OCI-LY7 (cell line): ENCODE data around the gene COQ8B. TPM values are rescaled to one million over a fixed set of nuclear protein-coding genes. Genes with fewer than 3 reads are reported as not detected.

ENCODE experiments used
- BruUV-seq: library from RNA; stranded (reverse); fragments of 400-500 nt; replicated peaks from 2 replicates; lab custom pipeline; 2021; lab: Mats Ljungman, UMichigan
- CTCF ChIA-PET: fragments of 300-600 bp; sonication (Branson Sonifier 250); formaldehyde crosslinking; loops from one replicate; lab custom pipeline; 2022; ENCODE audit warnings: antibody characterized with exemption; ENCODE audit not compliant: unreplicated experiment; lab: Charles Lee
- POLR2A ChIA-PET: fragments of 300-600 bp; sonication (Branson Sonifier 250); formaldehyde crosslinking; loops from one replicate; lab custom pipeline; 2022; ENCODE audit warnings: antibody characterized with exemption; lab: Charles Lee
- DNase-seq: peaks from one replicate; pipeline ENCODE4 v3.0.0-alpha.2; 2015; ENCODE audit warnings: low spot score
- H2AFZ ChIP-seq: fragments of 200-600 bp; sonication (generic), shearing (Covaris generic); 2 replicates; pipeline ENCODE4 v1.6.1; 2014; ENCODE audit warnings: mild to moderate bottlenecking, antibody characterized with exemption, low read length, moderate library complexity
- H3K27ac ChIP-seq: fragments of 200-600 bp; sonication (generic); 2 replicates; pipeline ENCODE4 v1.5.1; 2014; ENCODE audit warnings: mixed run types, low read depth, mild to moderate bottlenecking, moderate library complexity, low read length, inconsistent platforms; ENCODE audit not compliant: poor library complexity, severe bottlenecking
- H3K36me3 ChIP-seq: fragments of 200-600 bp; sonication (generic); 2 replicates; pipeline ENCODE4 v1.6.1; 2014; ENCODE audit warnings: mild to moderate bottlenecking, antibody characterized with exemption, low read length, moderate library complexity, mixed read lengths; ENCODE audit not compliant: insufficient read depth
- H3K4me1 ChIP-seq: fragments of 200-600 bp; sonication (generic); 2 replicates; pipeline ENCODE4 v1.5.1; 2014; ENCODE audit warnings: mild to moderate bottlenecking, low read length; ENCODE audit not compliant: insufficient read depth, poor library complexity, severe bottlenecking
- H3K4me2 ChIP-seq: fragments of 200-600 bp; sonication (generic); 2 replicates; pipeline ENCODE4 v1.6.1; 2014; ENCODE audit warnings: mild to moderate bottlenecking, low read length
- H3K4me3 ChIP-seq: fragments of 200-600 bp; sonication (generic); 2 replicates; pipeline ENCODE4 v1.5.1; 2014; ENCODE audit warnings: mild to moderate bottlenecking, low read depth, low read length; ENCODE audit not compliant: poor library complexity, severe bottlenecking
- H3K79me2 ChIP-seq: fragments of 200-600 bp; sonication (generic); 2 replicates; pipeline ENCODE4 v1.6.1; 2016; ENCODE audit warnings: low read depth, mild to moderate bottlenecking, low read length, moderate library complexity, mixed read lengths; ENCODE audit not compliant: insufficient read depth
- H3K9me2 ChIP-seq: fragments of 200-600 bp; sonication (generic); 2 replicates; pipeline ENCODE4 v1.6.1; 2016; ENCODE audit warnings: mild to moderate bottlenecking, low read length, mixed read lengths; ENCODE audit not compliant: insufficient read depth
- H3K9me3 ChIP-seq: fragments of 200-600 bp; sonication (generic); 2 replicates; pipeline ENCODE4 v1.6.1; 2014; ENCODE audit warnings: mild to moderate bottlenecking, mixed run types, low read length, mixed read lengths
- H4K20me1 ChIP-seq: fragments of 200-600 bp; sonication (generic); 2 replicates; pipeline ENCODE4 v1.6.1; 2014; ENCODE audit warnings: mild to moderate bottlenecking, antibody characterized with exemption, low read length, moderate library complexity, mixed read lengths; ENCODE audit not compliant: insufficient read depth
- EZH2phosphoT487 ChIP-seq: fragments of 200-600 bp; sonication (generic); IDR thresholded peaks from 2 replicates; pipeline ENCODE4 v1.6.1; 2018; ENCODE audit warnings: low read depth, borderline replicate concordance, mild to moderate bottlenecking, mixed run types, antibody characterized with exemption, low read length, moderate library complexity, mixed read lengths
- intact Hi-C: fragments of 100-400 bp; cut with micrococcal nuclease; formaldehyde crosslinking; loops from one replicate; pipeline ENCODE4 v1.10.0; 2022; ENCODE audit not compliant: unreplicated experiment
- total RNA-seq, 2 experiments: library from RNA; depleted of rRNA in 1 of 2; stranded (reverse); fragments of >200 nt in 1 of 2; shearing (Covaris generic) in 1 of 2; gene quantifications; 2 replicates each; pipeline ENCODE4 v1.2.3, GENCODE V29; 2014 to 2022
- TF ChIP-seq, protein P1 (sequence below): fragments of 200-600 bp; sonication (generic); conservative IDR thresholded peaks from 2 replicates; pipeline ENCODE4 v1.5.1; 2014; ENCODE audit warnings: mild to moderate bottlenecking, antibody characterized with exemption, low read length, moderate library complexity, mixed read lengths

COQ8B gene
- total RNA-seq, 2 experiments from 2014 or later, result 34.6 to 34.9 TPM

GRCh38 chr19:40661616-40662015 lies 55.1 kb downstream of the COQ8B start:
- no peaks in the 10 kb centered on the region for H3K79me2 ChIP-seq
- POLR2A ChIA-PET, result interaction anchor here (0.6 kb wide), 2 partner anchors 72 to 158 kb away, joined by 3 read pairs; no protein-coding TSS in a partner anchor
- no TSS peak for BruUV-seq
- peaks cover 8% of the 10 kb centered on the region for H3K4me1 ChIP-seq
- TF ChIP-seq EZH2phosphoT487, result no peak
- TF ChIP-seq, protein P1, sequence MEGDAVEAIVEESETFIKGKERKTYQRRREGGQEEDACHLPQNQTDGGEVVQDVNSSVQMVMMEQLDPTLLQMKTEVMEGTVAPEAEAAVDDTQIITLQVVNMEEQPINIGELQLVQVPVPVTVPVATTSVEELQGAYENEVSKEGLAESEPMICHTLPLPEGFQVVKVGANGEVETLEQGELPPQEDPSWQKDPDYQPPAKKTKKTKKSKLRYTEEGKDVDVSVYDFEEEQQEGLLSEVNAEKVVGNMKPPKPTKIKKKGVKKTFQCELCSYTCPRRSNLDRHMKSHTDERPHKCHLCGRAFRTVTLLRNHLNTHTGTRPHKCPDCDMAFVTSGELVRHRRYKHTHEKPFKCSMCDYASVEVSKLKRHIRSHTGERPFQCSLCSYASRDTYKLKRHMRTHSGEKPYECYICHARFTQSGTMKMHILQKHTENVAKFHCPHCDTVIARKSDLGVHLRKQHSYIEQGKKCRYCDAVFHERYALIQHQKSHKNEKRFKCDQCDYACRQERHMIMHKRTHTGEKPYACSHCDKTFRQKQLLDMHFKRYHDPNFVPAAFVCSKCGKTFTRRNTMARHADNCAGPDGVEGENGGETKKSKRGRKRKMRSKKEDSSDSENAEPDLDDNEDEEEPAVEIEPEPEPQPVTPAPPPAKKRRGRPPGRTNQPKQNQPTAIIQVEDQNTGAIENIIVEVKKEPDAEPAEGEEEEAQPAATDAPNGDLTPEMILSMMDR, result no peak
- no peaks in the 10 kb centered on the region for H4K20me1 ChIP-seq
- CTCF ChIA-PET, result interaction anchor here (1.1 kb wide), 1 partner anchor 158 kb away, joined by 3 read pairs; no protein-coding TSS in a partner anchor
- no peak overlapping the region for H2AFZ ChIP-seq
- intact Hi-C loops, result loop anchor here (1.0 to 5.0 kb wide), 4 partner anchors 91 to 483 kb away; partner anchors contain the start of genes ACTMAP and SNRPA
- no peak overlapping the region for H3K27ac ChIP-seq
- no peak overlapping the region for H3K4me3 ChIP-seq
- no peaks in the 10 kb centered on the region for H3K9me3 ChIP-seq
- DNase-seq, result no peak
- H3K4me2 ChIP-seq, result no peak overlapping the region
- no peaks in the 10 kb centered on the region for H3K36me3 ChIP-seq
- no peaks in the 10 kb centered on the region for H3K9me2 ChIP-seq

- no peak overlapping the region for H3K4me2 ChIP-seq
- no peak for TF ChIP-seq EZH2phosphoT487
- TF ChIP-seq, protein P1, result no peak
- H4K20me1 ChIP-seq, result no peaks in the 10 kb centered on the region
- POLR2A ChIA-PET, result no interaction called here
- no peaks in the 10 kb centered on the region for H3K36me3 ChIP-seq
- H3K4me3 ChIP-seq, result no peak overlapping the region
- H3K27ac ChIP-seq, result no peak overlapping the region
- H3K9me3 ChIP-seq, result no peaks in the 10 kb centered on the region
- no peak for DNase-seq
- CTCF ChIA-PET, result no interaction called here
- no peaks in the 10 kb centered on the region for H3K79me2 ChIP-seq
- intact Hi-C loops, result no loop called here
- H2AFZ ChIP-seq, result no peak overlapping the region
- H3K9me2 ChIP-seq, result no peaks in the 10 kb centered on the region
- H3K4me1 ChIP-seq, result peaks cover 8% of the 10 kb centered on the region
- no TSS peak for BruUV-seq
These were observed 57.1 kb downstream of the COQ8B start for GRCh38 chr19:40659566-40659965.

- DNase-seq, result no peak
- no peaks in the 10 kb centered on the region for H4K20me1 ChIP-seq
- H3K4me3 ChIP-seq, result no peak overlapping the region
- POLR2A ChIA-PET, result no interaction called here
- H3K9me3 ChIP-seq, result no peaks in the 10 kb centered on the region
- no TSS peak for BruUV-seq
- intact Hi-C loops, result no loop called here
- no peak overlapping the region for H3K27ac ChIP-seq
- TF ChIP-seq, protein P1, result no peak
- TF ChIP-seq EZH2phosphoT487, result no peak
- H3K4me1 ChIP-seq, result peaks cover 8% of the 10 kb centered on the region
- H3K4me2 ChIP-seq, result no peak overlapping the region
- no peaks in the 10 kb centered on the region for H3K9me2 ChIP-seq
- CTCF ChIA-PET, result no interaction called here
- no peaks in the 10 kb centered on the region for H3K36me3 ChIP-seq
- no peaks in the 10 kb centered on the region for H3K79me2 ChIP-seq
- H2AFZ ChIP-seq, result no peak overlapping the region
These were observed 57.6 kb downstream of the COQ8B start for GRCh38 chr19:40659116-40659515.
